HG02571 (cell line): ENCODE measurements around the gene DLX2.
"Not testable (repeated sequence)": the region's sequence is repeated elsewhere in the genome, so short reads cannot be mapped to it uniquely, and the experiment has no call there.

ENCODE experiments used
- ATAC-seq: cut with Tn5 transposase; IDR thresholded peaks from one replicate; pipeline ENCODE4 v1.9.1; 2021; ENCODE audit warnings: mild to moderate bottlenecking, moderate library complexity; ENCODE audit not compliant: unreplicated experiment

Gene DLX2

GRCh38 chr2:172083628-172084394 lies 18.9 kb downstream of the DLX2 start:
- ATAC-seq: no peak

- ATAC-seq: no peak
These were observed 19.6 kb downstream of the DLX2 start for GRCh38 chr2:172082944-172083627.

GRCh38 chr2:172082105-172082943 lies 20.4 kb downstream of the DLX2 start:
- ATAC-seq: no peak

GRCh38 chr2:172081221-172082022 lies 21.3 kb downstream of the DLX2 start:
- no peak for ATAC-seq

GRCh38 chr2:172080641-172081220 lies 22.0 kb downstream of the DLX2 start:
- ATAC-seq: no peak

GRCh38 chr2:172079838-172080640 lies 22.7 kb downstream of the DLX2 start:
- ATAC-seq: no peak

GRCh38 chr2:172079416-172079815 lies 23.3 kb downstream of the DLX2 start:
- ATAC-seq: no peak

- no peak for ATAC-seq
These were observed 28.4 kb downstream of the DLX2 start for GRCh38 chr2:172074254-172074653.

- no peak for ATAC-seq
These were observed 29.2 kb downstream of the DLX2 start for GRCh38 chr2:172073518-172073917.

GRCh38 chr2:172072706-172073105 lies 30.0 kb downstream of the DLX2 start:
- no peak for ATAC-seq

GRCh38 chr2:172072303-172072702 lies 30.4 kb downstream of the DLX2 start:
- no peak for ATAC-seq

GRCh38 chr2:172070936-172071335 lies 31.8 kb downstream of the DLX2 start:
- ATAC-seq: no peak

- ATAC-seq: not testable (repeated sequence)
These were observed 34.8 kb downstream of the DLX2 start for GRCh38 chr2:172067905-172068304.

GRCh38 chr2:172066394-172066886 lies 36.3 kb downstream of the DLX2 start:
- ATAC-seq: no peak

GRCh38 chr2:172065111-172065510 lies 37.6 kb downstream of the DLX2 start:
- ATAC-seq: no peak

- ATAC-seq: no peak
These were observed 39.3 kb downstream of the DLX2 start for GRCh38 chr2:172063446-172063845.

GRCh38 chr2:172062402-172063004 lies 40.2 kb downstream of the DLX2 start:
- ATAC-seq: no peak

- not testable (repeated sequence) for ATAC-seq
These were observed 42.6 kb downstream of the DLX2 start for GRCh38 chr2:172060118-172060517.

GRCh38 chr2:172058660-172059059 lies 44.0 kb downstream of the DLX2 start:
- ATAC-seq: no peak
